Vagina (tissue), 2 donors: ENCODE data around the gene ZNF575.

ENCODE experiments used
- CTCF ChIP-seq, 3 experiments: fragments of 450-650 bp in 2 of 3; fragments of 200-600 bp in 1 of 3; sonication (generic) in 1 of 3; IDR thresholded peaks; one replicate each; pipeline ENCODE4 v1.5.1; 2017 to 2019; ENCODE audit warnings: antibody characterized with exemption in 3 of 3, mild to moderate bottlenecking in 2 of 3, moderate library complexity in 2 of 3
- POLR2AphosphoS5 ChIP-seq, 2 donors: sonication (generic); formaldehyde crosslinking; IDR thresholded peaks; one replicate each; pipeline ENCODE4 v1.9.0; 2017; ENCODE audit warnings: antibody characterized with exemption in 2 of 2, mild to moderate bottlenecking in 2 of 2, low read depth in 1 of 2; ENCODE audit not compliant: insufficient read depth in 1 of 2

GRCh38 chr19:43540381-43540780 lies 7.4 kb downstream of the ZNF575 start:
- TF ChIP-seq POLR2AphosphoS5 (IDR thresholded peaks at IDR 0.05; ENCODE audit: insufficient read depth in 1 of 2, low read depth in 1 of 2) (no peak), CTCF (IDR thresholded peaks at IDR 0.05) (no peak)
